Measurements from ENCODE around the gene FBXO48. TPM values are rescaled to one million over a fixed set of nuclear protein-coding genes. Genes with fewer than 3 reads are reported as not detected.

The FBXO48 gene
- total RNA-seq, 4 donors from 2014 or later: 0.60 to 2.6 (median 2.2) TPM

- intact Hi-C loops (cut with DNase I; ENCODE audit: low total_unique reads): loop anchor here (5.0 to 10.0 kb wide), 2 partner anchors 253 to 460 kb away; no protein-coding TSS in a partner anchor
- TF ChIP-seq EP300 (IDR thresholded peaks at IDR 0.05; ENCODE audit: low read depth) (no peak), CTCF (IDR thresholded peaks at IDR 0.05) (no peak), POLR2A (IDR thresholded peaks at IDR 0.05) (no peak), POLR2AphosphoS5 (IDR thresholded peaks at IDR 0.05) (no peak)
- no peaks in the 10 kb centered on the region for H3K27me3 ChIP-seq
- no peaks in the 10 kb centered on the region for H3K9me3 ChIP-seq
- in situ Hi-C loops (cut with MboI; ENCODE audit: low pct_ligation_motif_present in 1 of 4, low pct_unique_long_range_greater_than_20kb in 1 of 4, low sequenced_read_pairs in 3 of 4): loop anchor here in 1 of 4 donors (10.0 kb wide), 1 partner anchor 240 kb away; no protein-coding TSS in a partner anchor
- no peak overlapping the region for H3K27ac ChIP-seq
- DNase-seq: no peak
- H3K36me3 ChIP-seq: no peaks in the 10 kb centered on the region
- WGBS, 2 donors (ENCODE audit: low coverage in 1 of 2): 82 to 88% methylated on average over 5 of the region's 5 CpGs
- H3K4me3 ChIP-seq: no peak overlapping the region
- H3K4me1 ChIP-seq: peaks cover 8 to 28% (median 16%) of the 10 kb centered on the region in 4 donors
These were observed 2.4 kb downstream of the FBXO48 start for GRCh38 chr2:68464651-68465050.

DNA sequence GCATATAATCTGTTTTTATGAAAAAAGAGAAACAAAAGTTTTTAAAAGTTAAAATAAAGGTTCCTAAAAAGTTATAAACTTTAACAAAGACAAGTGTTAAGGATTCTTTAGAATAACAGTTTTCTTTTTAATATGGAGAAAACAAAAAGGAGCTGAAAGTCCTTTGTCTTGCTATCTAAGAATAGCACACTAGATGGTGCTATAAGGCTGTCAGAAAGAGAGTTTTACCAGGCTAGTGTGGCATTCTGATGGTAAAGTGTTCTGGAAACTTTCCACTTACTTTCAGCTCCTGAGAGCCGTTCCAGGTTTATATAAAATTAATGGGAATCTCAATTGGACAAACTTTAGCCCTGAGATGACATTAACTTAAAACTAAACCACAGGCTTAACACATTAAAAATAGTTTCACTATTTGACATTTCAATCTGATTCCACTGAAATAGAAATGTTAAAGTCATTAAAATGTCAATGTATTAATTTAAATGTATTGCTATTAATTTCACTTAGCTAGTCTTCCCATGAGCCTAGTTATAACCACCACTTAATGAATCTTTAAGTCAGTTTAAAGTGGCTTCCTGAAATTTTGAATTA, 3.7 kb downstream of the FBXO48 start:
- no peak overlapping the region for H3K4me3 ChIP-seq
- no peak for DNase-seq
- intact Hi-C loops (cut with DNase I; ENCODE audit: low total_unique reads) (loop anchor here (5.0 to 10.0 kb wide), 2 partner anchors 254 to 461 kb away; no protein-coding TSS in a partner anchor), in situ Hi-C loops (cut with MboI; ENCODE audit: low pct_ligation_motif_present in 1 of 4, low pct_unique_long_range_greater_than_20kb in 1 of 4, low sequenced_read_pairs in 3 of 4) (loop anchor here in 1 of 4 donors (10.0 kb wide), 1 partner anchor 241 kb away; no protein-coding TSS in a partner anchor)
- no peaks in the 10 kb centered on the region for H3K9me3 ChIP-seq
- peaks cover 6 to 16% (median 13%) of the 10 kb centered on the region in 4 donors for H3K4me1 ChIP-seq
- no peak overlapping the region for H3K27ac ChIP-seq
- TF ChIP-seq POLR2AphosphoS5 (IDR thresholded peaks at IDR 0.05): no peak
- peak; percentile 53 to 70 (median 67) for TF ChIP-seq CTCF (IDR thresholded peaks at IDR 0.05)
- no peak for TF ChIP-seq POLR2A (IDR thresholded peaks at IDR 0.05)
- no peak for TF ChIP-seq EP300 (IDR thresholded peaks at IDR 0.05; ENCODE audit: low read depth)
- H3K27me3 ChIP-seq: no peaks in the 10 kb centered on the region
- no peaks in the 10 kb centered on the region for H3K36me3 ChIP-seq
- 0% methylated on average over 1 of the region's 1 CpG for WGBS, 2 donors (ENCODE audit: low coverage in 1 of 2)

- no peaks in the 10 kb centered on the region for H3K9me3 ChIP-seq
- intact Hi-C loops (cut with DNase I; ENCODE audit: low total_unique reads) (no loop called here), in situ Hi-C loops (cut with MboI; ENCODE audit: low pct_ligation_motif_present in 1 of 4, low pct_unique_long_range_greater_than_20kb in 1 of 4, low sequenced_read_pairs in 3 of 4) (no loop called here)
- H3K4me3 ChIP-seq: no peak overlapping the region
- H3K27ac ChIP-seq: no peak overlapping the region
- DNase-seq: no peak
- no peaks in the 10 kb centered on the region for H3K27me3 ChIP-seq
- 31 to 33% methylated on average over 1 of the region's 1 CpG for WGBS, 2 donors (ENCODE audit: low coverage in 1 of 2)
- TF ChIP-seq POLR2AphosphoS5 (IDR thresholded peaks at IDR 0.05): no peak
- no peak for TF ChIP-seq POLR2A (IDR thresholded peaks at IDR 0.05)
- TF ChIP-seq CTCF (IDR thresholded peaks at IDR 0.05): no peak
- TF ChIP-seq EP300 (IDR thresholded peaks at IDR 0.05; ENCODE audit: low read depth): no peak
- peaks cover 0 to 2% (median 0%) of the 10 kb centered on the region in 4 donors for H3K4me1 ChIP-seq
- no peaks in the 10 kb centered on the region for H3K36me3 ChIP-seq
These were observed 8.1 kb downstream of the FBXO48 start for GRCh38 chr2:68458981-68459380.

- Histone ChIP-seq H3K4me3 (no peak overlapping the region), H3K36me3 (no peaks in the 10 kb centered on the region), H3K27me3 (no peaks in the 10 kb centered on the region), H3K4me1 (no peaks in the 10 kb centered on the region), H3K27ac (no peak overlapping the region), H3K9me3 (no peaks in the 10 kb centered on the region)
- DNase-seq: no peak
- 83 to 85% methylated on average over 2 to 4 of the region's 4 CpGs for WGBS, 2 donors (ENCODE audit: low coverage in 1 of 2)
- in situ Hi-C loops (cut with MboI; ENCODE audit: low pct_ligation_motif_present in 1 of 4, low pct_unique_long_range_greater_than_20kb in 1 of 4, low sequenced_read_pairs in 3 of 4): no loop called here
- intact Hi-C loops (cut with DNase I; ENCODE audit: low total_unique reads): no loop called here
- TF ChIP-seq POLR2A (IDR thresholded peaks at IDR 0.05) (no peak), POLR2AphosphoS5 (IDR thresholded peaks at IDR 0.05) (no peak), CTCF (IDR thresholded peaks at IDR 0.05) (no peak), EP300 (IDR thresholded peaks at IDR 0.05; ENCODE audit: low read depth) (no peak)
These were observed 10.9 kb downstream of the FBXO48 start for GRCh38 chr2:68456198-68456597.
